A549 treated with RU486 at 1 μM for 4 hours (cell line): Measurements from ENCODE around the gene JAML. TPM values are rescaled to one million over a fixed set of nuclear protein-coding genes. Genes with fewer than 3 reads are reported as not detected.

Source experiments
- total RNA-seq: library from RNA; stranded (reverse); fragments of 200-300 nt; extraction: Qiagen RNA extraction; gene quantifications from 5 replicates; pipeline ENCODE4 v1.2.3, GENCODE V29; 2022; ENCODE audit warnings: low read depth

Gene JAML
- total RNA-seq, result not detected in 5 replicates

DNA sequence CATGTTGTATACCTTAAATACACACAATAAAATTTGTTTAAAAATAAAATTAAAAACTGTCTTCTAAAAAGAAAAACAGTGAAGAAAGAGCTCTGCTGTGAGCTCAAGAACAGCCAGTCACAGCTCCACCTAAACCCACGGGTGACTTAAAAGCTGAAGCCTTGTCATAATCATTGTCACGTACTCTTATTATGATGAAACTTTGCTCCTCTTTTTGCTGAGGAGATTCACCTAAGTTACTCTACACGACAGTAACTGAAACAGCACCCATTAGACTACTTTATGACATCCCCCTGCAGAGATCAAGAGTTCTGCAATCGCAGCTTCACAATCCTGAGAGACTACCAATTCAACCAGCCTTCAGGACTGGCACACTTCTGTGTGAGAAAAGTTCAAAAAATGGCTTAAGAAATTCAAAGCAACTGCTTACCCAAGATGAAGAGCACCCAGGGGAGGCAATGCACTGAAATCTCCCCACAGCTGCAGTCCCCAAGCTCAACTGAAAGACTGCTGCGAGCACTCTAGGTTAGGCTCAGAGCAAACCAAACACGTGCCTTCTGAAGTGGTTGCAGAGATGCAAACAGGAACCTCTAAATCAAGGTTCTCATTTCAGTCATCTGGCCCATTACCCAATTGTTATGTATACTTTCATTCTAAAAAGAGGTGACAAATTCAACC, at the start of gene JAML:
TSS of gene JAML (minus strand) at position 501 of the 678 bp plus-strand sequence. CDS start 10,145 bp downstream, outside the sequence.

DNA sequence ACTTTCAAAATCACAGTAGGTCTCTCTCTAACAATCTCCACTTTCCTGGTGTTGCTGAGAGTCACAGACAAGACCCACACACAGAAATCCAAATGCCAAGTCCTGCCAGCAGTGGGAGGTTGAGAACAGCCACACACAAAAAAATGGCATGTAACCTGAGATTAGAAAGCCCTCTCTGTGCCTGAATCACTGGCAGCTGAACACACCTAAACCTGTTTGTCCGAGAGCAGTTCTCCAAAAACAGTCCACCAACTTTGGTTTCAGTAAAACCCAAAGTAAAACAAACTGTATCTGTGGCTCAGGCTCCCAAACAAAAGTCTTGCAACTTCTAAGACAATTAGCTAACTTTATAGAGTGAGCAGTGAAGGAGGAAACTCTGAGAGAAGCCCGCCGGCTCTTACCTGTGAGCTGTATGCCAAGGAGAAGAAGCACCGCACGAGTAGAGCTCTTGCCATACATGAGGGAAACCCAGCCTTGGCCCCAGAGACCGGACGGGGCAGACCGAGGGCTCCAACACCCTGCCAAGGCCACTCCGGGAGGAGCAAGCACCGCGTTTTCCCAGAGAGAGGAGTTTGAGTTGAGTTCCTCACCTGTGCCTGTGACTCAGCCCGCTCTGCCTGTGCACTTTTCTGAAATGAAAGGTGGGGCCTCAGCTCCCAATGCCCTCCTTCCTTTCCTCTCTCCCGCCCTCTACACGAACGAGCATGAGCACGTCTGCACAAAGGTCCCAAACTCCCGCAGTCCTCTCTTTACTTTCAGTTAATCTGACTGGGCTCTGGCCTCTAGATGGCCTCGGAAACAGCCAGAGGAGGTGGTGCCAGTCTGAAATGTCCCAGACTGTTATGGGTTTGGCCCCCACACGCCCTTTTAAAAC, 39.1 kb upstream of the JAML start, which contains the start of gene MPZL2:
TSS of gene MPZL2 (minus strand) at position 603 of the 874 bp plus-strand sequence. CDS start at position 459, 144 bp downstream.

GRCh38 chr11:118251858-118252652, 27.2 kb upstream of the JAML start, which contains the start of gene MPZL3:
MPZL3 (minus strand) TSS chr11:118252365; CDS start chr11:118252294, 71 bp downstream.

DNA sequence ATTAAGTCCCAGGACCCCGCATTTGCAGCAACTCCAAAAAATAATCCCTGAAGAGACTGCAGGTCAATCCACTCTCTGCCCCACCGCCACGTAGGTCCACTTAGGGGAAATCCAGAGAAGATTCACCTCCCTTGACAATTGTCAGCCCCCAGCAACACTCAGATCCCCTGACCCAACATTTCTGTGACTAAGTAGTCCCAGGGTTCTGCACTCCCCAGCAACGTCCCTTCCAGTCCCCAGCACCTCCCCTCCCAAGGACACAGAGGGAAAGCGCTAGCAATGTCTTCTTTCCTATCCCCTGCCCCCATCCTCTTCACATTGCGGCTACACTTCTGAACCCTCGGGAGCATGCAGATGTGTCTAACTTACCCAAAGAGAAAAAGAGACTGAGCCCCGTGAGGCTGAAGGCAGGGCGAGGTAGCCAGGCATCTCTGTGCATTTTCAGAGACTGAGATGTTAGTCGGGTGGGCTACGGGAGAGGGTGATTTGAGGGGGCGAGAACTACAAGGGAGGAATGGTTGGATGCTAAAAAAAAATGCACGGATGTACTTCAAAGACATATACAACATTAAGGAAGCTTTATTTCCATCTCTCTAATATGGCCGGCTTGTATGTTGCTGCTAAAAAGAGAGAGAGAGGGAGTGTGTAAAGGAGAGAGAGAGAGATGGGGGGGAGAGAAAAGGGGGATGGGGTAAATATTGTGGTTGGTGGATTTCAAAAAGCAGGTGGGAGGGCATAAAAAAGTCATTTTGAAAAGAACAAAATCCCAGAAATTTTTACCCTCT, 48.6 kb downstream of the JAML start, which contains the start of gene SCN2B:
TSS of gene SCN2B (minus strand) at position 647 of the 785 bp plus-strand sequence. CDS start at position 439, 208 bp downstream.

DNA sequence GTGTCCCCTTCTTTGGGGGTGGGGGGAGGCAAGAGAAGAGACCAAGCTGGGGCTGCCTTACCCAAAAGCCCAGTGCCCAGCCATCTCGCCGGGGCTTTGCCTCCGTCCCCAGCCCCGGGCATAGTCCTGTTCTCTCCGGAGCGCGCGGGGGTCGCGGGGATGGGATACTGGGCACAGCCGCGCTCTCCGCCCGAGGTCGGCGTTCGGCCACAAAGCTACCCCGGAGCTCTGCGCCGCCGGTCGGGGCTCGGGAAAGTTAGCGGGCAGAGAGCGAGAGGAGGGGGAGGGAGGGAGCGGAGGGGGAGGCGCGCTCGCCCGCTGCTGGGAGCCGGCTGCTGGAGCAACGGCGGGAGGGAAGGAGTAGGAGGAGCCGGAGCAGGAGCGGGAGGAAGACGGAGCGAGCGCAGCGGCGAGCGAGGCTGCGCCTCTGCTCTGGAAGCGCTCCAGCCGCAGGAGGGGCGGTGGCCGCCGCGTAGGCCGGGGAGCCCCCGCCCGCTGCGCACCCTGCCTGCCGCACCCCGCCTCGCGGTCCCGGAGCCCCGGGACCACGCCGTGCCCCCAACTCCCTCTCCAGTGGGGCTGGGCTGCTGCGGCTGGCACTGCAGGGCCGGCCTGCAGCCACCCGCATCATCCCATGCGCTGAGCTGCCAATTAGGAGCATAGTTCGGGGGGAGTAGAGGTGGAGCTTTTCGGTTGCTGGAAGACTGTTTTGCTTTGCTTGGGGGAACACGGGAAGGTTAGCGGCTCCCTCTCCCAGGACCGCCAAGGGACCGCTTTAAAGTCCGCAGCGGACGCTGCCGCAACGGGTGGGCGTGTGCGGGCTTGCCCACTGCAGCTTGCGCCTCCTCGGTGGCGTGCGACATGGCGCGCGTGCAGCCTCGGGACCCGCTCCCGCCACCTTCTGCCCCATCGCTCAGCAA, 72.0 kb downstream of the JAML start, which contains the start of gene SCN4B:
TSS of gene SCN4B (minus strand) at position 272 of the 920 bp plus-strand sequence. CDS start at position 122, 150 bp downstream.

Other genes with a start within 250 kb of the JAML start
- gene IL10RA, start 238.6 kb downstream of the JAML start, total RNA-seq, result 0.05 TPM in 1 of 5 replicates, not detected in the others
- 0.12 TPM in 1 of 5 replicates, not detected in the others for gene TMPRSS4, start 147.9 kb downstream of the JAML start, total RNA-seq
- not detected in 5 replicates for gene SMIM35, start 138.0 kb downstream of the JAML start, total RNA-seq
- gene SCN4B, start 72.2 kb downstream of the JAML start, total RNA-seq, result 0.07 to 0.16 TPM (median 0.07 TPM) in 3 of 5 replicates, not detected in the others
- gene SCN2B, start 48.4 kb downstream of the JAML start, total RNA-seq, result not detected in 5 replicates
- 0.22 to 0.38 TPM (median 0.33 TPM) in 5 replicates for gene MPZL3, start 27.4 kb upstream of the JAML start, total RNA-seq
- 0.06 to 0.19 TPM in 2 of 5 replicates, not detected in the others for gene MPZL2, start 39.3 kb upstream of the JAML start, total RNA-seq
- not detected in 5 replicates for gene CD3E, start 79.7 kb upstream of the JAML start, total RNA-seq
- 0.64 TPM in 1 of 5 replicates, not detected in the others for gene CD3D, start 117.7 kb upstream of the JAML start, total RNA-seq
- not detected in 5 replicates for gene CD3G, start 119.3 kb upstream of the JAML start, total RNA-seq
- 6.8 to 10.9 TPM (median 10.4 TPM) in 5 replicates for gene UBE4A, start 134.6 kb upstream of the JAML start, total RNA-seq
- 164 to 227 TPM (median 194 TPM) in 5 replicates for gene ATP5MG, start 176.6 kb upstream of the JAML start, total RNA-seq
- 10.9 to 13.7 TPM (median 13.0 TPM) in 5 replicates for gene KMT2A, start 211.5 kb upstream of the JAML start, total RNA-seq